Measurements from ENCODE around the gene CASP9.

DNA sequence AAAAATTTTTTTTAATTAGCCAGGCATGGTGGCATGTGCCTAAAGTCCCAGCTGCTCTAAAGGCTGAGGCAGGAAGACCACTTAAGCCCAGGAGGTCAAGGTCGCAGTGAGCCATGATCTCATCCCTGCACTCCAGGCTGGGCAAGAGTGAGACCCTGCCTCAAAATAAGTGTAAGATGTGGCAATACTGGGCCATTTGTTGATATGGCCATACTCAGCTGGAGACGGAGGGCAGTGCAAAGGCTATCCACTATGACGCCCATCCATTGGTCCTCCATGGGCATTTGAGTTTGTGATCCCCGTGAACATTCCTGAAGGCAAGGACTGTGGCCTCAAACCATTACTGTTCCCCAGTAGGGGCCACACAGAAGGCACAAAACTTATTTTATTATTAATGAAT, 1.5 kb downstream of the CASP9 start:
- TF ChIP-seq POLR2A (IDR thresholded peaks at IDR 0.05), result no peak
- TF ChIP-seq, protein P1, sequence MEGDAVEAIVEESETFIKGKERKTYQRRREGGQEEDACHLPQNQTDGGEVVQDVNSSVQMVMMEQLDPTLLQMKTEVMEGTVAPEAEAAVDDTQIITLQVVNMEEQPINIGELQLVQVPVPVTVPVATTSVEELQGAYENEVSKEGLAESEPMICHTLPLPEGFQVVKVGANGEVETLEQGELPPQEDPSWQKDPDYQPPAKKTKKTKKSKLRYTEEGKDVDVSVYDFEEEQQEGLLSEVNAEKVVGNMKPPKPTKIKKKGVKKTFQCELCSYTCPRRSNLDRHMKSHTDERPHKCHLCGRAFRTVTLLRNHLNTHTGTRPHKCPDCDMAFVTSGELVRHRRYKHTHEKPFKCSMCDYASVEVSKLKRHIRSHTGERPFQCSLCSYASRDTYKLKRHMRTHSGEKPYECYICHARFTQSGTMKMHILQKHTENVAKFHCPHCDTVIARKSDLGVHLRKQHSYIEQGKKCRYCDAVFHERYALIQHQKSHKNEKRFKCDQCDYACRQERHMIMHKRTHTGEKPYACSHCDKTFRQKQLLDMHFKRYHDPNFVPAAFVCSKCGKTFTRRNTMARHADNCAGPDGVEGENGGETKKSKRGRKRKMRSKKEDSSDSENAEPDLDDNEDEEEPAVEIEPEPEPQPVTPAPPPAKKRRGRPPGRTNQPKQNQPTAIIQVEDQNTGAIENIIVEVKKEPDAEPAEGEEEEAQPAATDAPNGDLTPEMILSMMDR (IDR thresholded peaks at IDR 0.05), result no peak
